Stimulated activated CD4-positive, alpha-beta T cell treated with anti-CD3 and anti-CD28 coated beads, TNF-alpha, amount 100 ng/mL, for 24 hours (primary cell): ENCODE results near the gene SRPK3.

Experiments used
- DNase-seq, 3 experiments: peaks; one replicate each; pipeline ENCODE4 v3.0.0-alpha.2; 2020; ENCODE audit warnings: low read depth in 3 of 3

The SRPK3 gene

GRCh38 chrX:153784325-153784967, 3.6 kb downstream of the SRPK3 start:
- DNase-seq, result no peak

- no peak for DNase-seq
Observed at GRCh38 chrX:153786669-153787068, 5.8 kb downstream of the SRPK3 start.

- no peak for DNase-seq
Observed at GRCh38 chrX:153789654-153790053, 8.8 kb downstream of the SRPK3 start.

GRCh38 chrX:153791104-153791852, 10.4 kb downstream of the SRPK3 start:
- no peak for DNase-seq

- no peak for DNase-seq
Observed at GRCh38 chrX:153792368-153792767, 11.5 kb downstream of the SRPK3 start.

GRCh38 chrX:153793291-153793690, 12.4 kb downstream of the SRPK3 start:
- no peak for DNase-seq

- DNase-seq, result peak; percentile 80 to 89 (median 81)
Observed at GRCh38 chrX:153794018-153794896, 13.4 kb downstream of the SRPK3 start, which contains the start of the genes IDH3G and SSR4. IDH3G (minus strand) TSS chrX:153794375; CDS start chrX:153794326, 49 bp downstream. SSR4 (plus strand) TSS chrX:153794668; CDS start chrX:153794688, 20 bp downstream.

- peak in 1 of 3 experiments; percentile 13 for DNase-seq
Observed at GRCh38 chrX:153794897-153795816, 14.3 kb downstream of the SRPK3 start.

GRCh38 chrX:153797415-153798015, 16.7 kb downstream of the SRPK3 start:
- DNase-seq, result no peak

- DNase-seq, result no peak
Observed at GRCh38 chrX:153799326-153799725, 18.5 kb downstream of the SRPK3 start.

- no peak for DNase-seq
Observed at GRCh38 chrX:153800177-153800722, 19.4 kb downstream of the SRPK3 start.

- DNase-seq, result no peak
Observed at GRCh38 chrX:153800746-153801145, 19.9 kb downstream of the SRPK3 start.

GRCh38 chrX:153801669-153802068, 20.8 kb downstream of the SRPK3 start:
- no peak for DNase-seq

GRCh38 chrX:153802513-153803045, 21.7 kb downstream of the SRPK3 start:
- DNase-seq, result no peak

GRCh38 chrX:153803211-153804099, 22.6 kb downstream of the SRPK3 start:
- no peak for DNase-seq

GRCh38 chrX:153804100-153804595, 23.3 kb downstream of the SRPK3 start:
- DNase-seq, result no peak

GRCh38 chrX:153804621-153805020, 23.8 kb downstream of the SRPK3 start:
- no peak for DNase-seq

GRCh38 chrX:153805436-153805835, 24.6 kb downstream of the SRPK3 start:
- DNase-seq, result no peak
